Activated naive CD4-positive, alpha-beta T cell treated with anti-CD3 and anti-CD28 coated beads, Interleukin-2, amount 10 ng/mL, durations not matched to agents 7 days and 5 days (primary cell): ENCODE results near the gene KLHL33.

Experiments
- CTCF ChIA-PET: fragments of 350-600 bp; sonication (Branson Sonifier 250); formaldehyde crosslinking; loops from one replicate; lab custom pipeline; 2021; ENCODE audit warnings: antibody characterized with exemption; lab: Charles Lee
- DNase-seq: peaks from one replicate; pipeline ENCODE4 v3.0.0-alpha.2; 2020
- H3K27ac Mint-ChIP-seq: one replicate; pipeline ENCODE4 v1.8.0; 2021; ENCODE audit warnings: mild to moderate bottlenecking, moderate library complexity, mixed read lengths
- H3K27me3 Mint-ChIP-seq: one replicate; pipeline ENCODE4 v1.8.0; 2021; ENCODE audit warnings: mild to moderate bottlenecking, mixed read lengths
- H3K36me3 Mint-ChIP-seq: one replicate; pipeline ENCODE4 v1.8.0; 2021; ENCODE audit warnings: mixed read lengths
- H3K4me1 Mint-ChIP-seq: one replicate; pipeline ENCODE4 v1.8.0; 2021; ENCODE audit warnings: mixed read lengths
- H3K4me3 Mint-ChIP-seq: one replicate; pipeline ENCODE4 v1.8.0; 2021; ENCODE audit warnings: mild to moderate bottlenecking, moderate library complexity, mixed read lengths
- H3K9me3 Mint-ChIP-seq: one replicate; pipeline ENCODE4 v1.8.0; 2021; ENCODE audit warnings: mixed read lengths

KLHL33 gene

GRCh38 chr14:20436363-20436755 is 393 bp upstream of the KLHL33 start:
- CTCF ChIA-PET: interaction anchor here (0.7 kb wide), 1 partner anchor 9 kb away, joined by 3 read pairs; no protein-coding TSS in a partner anchor
- H3K27me3 Mint-ChIP-seq: peaks cover 26% of the 10 kb centered on the region
- no peak for DNase-seq
- H3K4me3 Mint-ChIP-seq: no peak overlapping the region
- H3K9me3 Mint-ChIP-seq: no peaks in the 10 kb centered on the region
- H3K4me1 Mint-ChIP-seq: peaks cover 14% of the 10 kb centered on the region
- no peak overlapping the region for H3K27ac Mint-ChIP-seq
- no peaks in the 10 kb centered on the region for H3K36me3 Mint-ChIP-seq

GRCh38 chr14:20434701-20435581 is 1.0 kb downstream of the KLHL33 start:
- Mint-ChIP-seq H3K4me1 (peaks cover 5% of the 10 kb centered on the region), H3K4me3 (no peak overlapping the region), H3K36me3 (no peaks in the 10 kb centered on the region), H3K9me3 (no peaks in the 10 kb centered on the region), H3K27ac (no peak overlapping the region), H3K27me3 (peaks cover 26% of the 10 kb centered on the region)
- CTCF ChIA-PET: no interaction called here
- DNase-seq: no peak

- H3K36me3 Mint-ChIP-seq: peaks cover 2% of the 10 kb centered on the region
- CTCF ChIA-PET: interaction anchor here (2.2 kb wide), 1 partner anchor 14 kb away, joined by 7 read pairs; no protein-coding TSS in a partner anchor
- peak overlapping the region; percentile 43 for H3K27ac Mint-ChIP-seq
- no peaks in the 10 kb centered on the region for H3K9me3 Mint-ChIP-seq
- no peak overlapping the region for H3K4me3 Mint-ChIP-seq
- peaks cover 8% of the 10 kb centered on the region for H3K27me3 Mint-ChIP-seq
- peaks cover 36% of the 10 kb centered on the region for H3K4me1 Mint-ChIP-seq
- DNase-seq: no peak
Measured at GRCh38 chr14:20429801-20430669, 5.9 kb downstream of the KLHL33 start.

- no peak for DNase-seq
- Mint-ChIP-seq H3K4me3 (no peak overlapping the region), H3K27ac (peak overlapping the region; percentile 52), H3K9me3 (no peaks in the 10 kb centered on the region), H3K4me1 (peaks cover 36% of the 10 kb centered on the region), H3K27me3 (peaks cover 8% of the 10 kb centered on the region), H3K36me3 (peaks cover 2% of the 10 kb centered on the region)
- CTCF ChIA-PET: interaction anchor here (2.2 kb wide), 1 partner anchor 13 kb away, joined by 7 read pairs; no protein-coding TSS in a partner anchor
Measured at GRCh38 chr14:20428802-20429201, 7.2 kb downstream of the KLHL33 start.

- Mint-ChIP-seq H3K27ac (peak overlapping the region; percentile 90), H3K4me1 (peaks cover 36% of the 10 kb centered on the region), H3K27me3 (peaks cover 8% of the 10 kb centered on the region), H3K36me3 (peaks cover 2% of the 10 kb centered on the region), H3K9me3 (no peaks in the 10 kb centered on the region), H3K4me3 (peak overlapping the region; percentile 29)
- no peak for DNase-seq
- CTCF ChIA-PET: interaction anchor here (1.1 kb wide), 1 partner anchor 12 kb away, joined by 4 read pairs; no protein-coding TSS in a partner anchor
Measured at GRCh38 chr14:20428010-20428365, 8.0 kb downstream of the KLHL33 start.

GRCh38 chr14:20427231-20428009 is 8.5 kb downstream of the KLHL33 start:
- Mint-ChIP-seq H3K4me1 (peaks cover 36% of the 10 kb centered on the region), H3K27me3 (peaks cover 4% of the 10 kb centered on the region), H3K4me3 (peak overlapping the region; percentile 29), H3K9me3 (no peaks in the 10 kb centered on the region), H3K27ac (peak overlapping the region; percentile 90), H3K36me3 (peaks cover 2% of the 10 kb centered on the region)
- CTCF ChIA-PET: interaction anchor here (1.1 kb wide), 1 partner anchor 12 kb away, joined by 4 read pairs; no protein-coding TSS in a partner anchor
- no peak for DNase-seq

GRCh38 chr14:20424851-20425250 is 11.1 kb downstream of the KLHL33 start:
- DNase-seq: no peak
- Mint-ChIP-seq H3K9me3 (no peaks in the 10 kb centered on the region), H3K4me1 (peaks cover 34% of the 10 kb centered on the region), H3K36me3 (peaks cover 2% of the 10 kb centered on the region), H3K27ac (no peak overlapping the region), H3K4me3 (no peak overlapping the region), H3K27me3 (no peaks in the 10 kb centered on the region)
- CTCF ChIA-PET: interaction anchor here (3.2 kb wide), 1 partner anchor 10 kb away, joined by 20 read pairs; no protein-coding TSS in a partner anchor

GRCh38 chr14:20422886-20423285 is 13.1 kb downstream of the KLHL33 start:
- Mint-ChIP-seq H3K4me3 (no peak overlapping the region), H3K9me3 (no peaks in the 10 kb centered on the region), H3K27me3 (no peaks in the 10 kb centered on the region), H3K4me1 (peaks cover 15% of the 10 kb centered on the region), H3K36me3 (no peaks in the 10 kb centered on the region), H3K27ac (no peak overlapping the region)
- DNase-seq: no peak
- CTCF ChIA-PET: interaction anchor here (0.7 to 1.1 kb wide), 2 partner anchors 9 to 187 kb away, joined by 3 to 6 read pairs; no protein-coding TSS in a partner anchor

GRCh38 chr14:20421267-20421666 is 14.7 kb downstream of the KLHL33 start:
- no peaks in the 10 kb centered on the region for H3K9me3 Mint-ChIP-seq
- no peaks in the 10 kb centered on the region for H3K27me3 Mint-ChIP-seq
- no peak overlapping the region for H3K27ac Mint-ChIP-seq
- CTCF ChIA-PET: no interaction called here
- H3K4me3 Mint-ChIP-seq: no peak overlapping the region
- peaks cover 6% of the 10 kb centered on the region for H3K4me1 Mint-ChIP-seq
- DNase-seq: no peak
- no peaks in the 10 kb centered on the region for H3K36me3 Mint-ChIP-seq

- H3K36me3 Mint-ChIP-seq: no peaks in the 10 kb centered on the region
- no peak for DNase-seq
- peaks cover 14% of the 10 kb centered on the region for H3K4me1 Mint-ChIP-seq
- CTCF ChIA-PET: no interaction called here
- no peak overlapping the region for H3K4me3 Mint-ChIP-seq
- no peaks in the 10 kb centered on the region for H3K9me3 Mint-ChIP-seq
- no peaks in the 10 kb centered on the region for H3K27me3 Mint-ChIP-seq
- no peak overlapping the region for H3K27ac Mint-ChIP-seq
Measured at GRCh38 chr14:20419419-20419818, 16.5 kb downstream of the KLHL33 start.

- no peak overlapping the region for H3K27ac Mint-ChIP-seq
- peaks cover 1% of the 10 kb centered on the region for H3K36me3 Mint-ChIP-seq
- H3K4me3 Mint-ChIP-seq: no peak overlapping the region
- no peak for DNase-seq
- CTCF ChIA-PET: no interaction called here
- no peaks in the 10 kb centered on the region for H3K9me3 Mint-ChIP-seq
- H3K4me1 Mint-ChIP-seq: peaks cover 22% of the 10 kb centered on the region
- H3K27me3 Mint-ChIP-seq: no peaks in the 10 kb centered on the region
Measured at GRCh38 chr14:20418501-20418909, 17.5 kb downstream of the KLHL33 start.

- no peak overlapping the region for H3K4me3 Mint-ChIP-seq
- no peak overlapping the region for H3K27ac Mint-ChIP-seq
- no peaks in the 10 kb centered on the region for H3K27me3 Mint-ChIP-seq
- peaks cover 1% of the 10 kb centered on the region for H3K36me3 Mint-ChIP-seq
- no peaks in the 10 kb centered on the region for H3K9me3 Mint-ChIP-seq
- no peak for DNase-seq
- peaks cover 27% of the 10 kb centered on the region for H3K4me1 Mint-ChIP-seq
- CTCF ChIA-PET: interaction anchor here (0.6 to 1.5 kb wide), 2 partner anchors 90 to 449 kb away, joined by 3 to 4 read pairs; no protein-coding TSS in a partner anchor
Measured at GRCh38 chr14:20417250-20418186, 18.4 kb downstream of the KLHL33 start.
